Vagina (tissue), 2 donors: ENCODE results near the gene COA4. TPM values are rescaled to one million over a fixed set of nuclear protein-coding genes. Genes with fewer than 3 reads are reported as not detected.

ENCODE experiments used
- DNase-seq, 2 donors: peaks; one replicate each; pipeline ENCODE4 v3.0.0-alpha.2; 2017; ENCODE audit errors: extremely low spot score in 2 of 2
- H3K27ac ChIP-seq: fragments of 200-600 bp; sonication (generic); one replicate; pipeline ENCODE4 v1.5.1; 2019
- H3K27me3 ChIP-seq: fragments of 200-600 bp; sonication (generic); one replicate; pipeline ENCODE4 v1.5.1; 2019
- H3K36me3 ChIP-seq, 2 donors: fragments of 200-600 bp; sonication (generic); one replicate each; pipeline ENCODE4 v1.5.1; 2017 to 2019
- H3K4me1 ChIP-seq: fragments of 200-600 bp; sonication (generic); one replicate; pipeline ENCODE4 v1.5.1; 2019
- H3K4me3 ChIP-seq, 2 donors: fragments of 200-600 bp; sonication (generic); 1 replicate in 1 of 2; 2 replicates in 1 of 2; pipeline ENCODE4 v1.5.1; 2016 to 2019
- H3K9me3 ChIP-seq: fragments of 200-600 bp; sonication (generic); one replicate; pipeline ENCODE4 v1.5.1; 2019
- CTCF ChIP-seq, 3 experiments: fragments of 450-650 bp in 2 of 3; fragments of 200-600 bp in 1 of 3; sonication (generic) in 1 of 3; IDR thresholded peaks; one replicate each; pipeline ENCODE4 v1.5.1; 2017 to 2019; ENCODE audit warnings: antibody characterized with exemption in 3 of 3, mild to moderate bottlenecking in 2 of 3, moderate library complexity in 2 of 3
- POLR2A ChIP-seq, 2 donors: fragments of 450-650 bp; IDR thresholded peaks; one replicate each; pipeline ENCODE4 v1.6.1; 2017; ENCODE audit warnings: antibody characterized with exemption in 2 of 2, mild to moderate bottlenecking in 2 of 2, moderate library complexity in 2 of 2
- POLR2AphosphoS5 ChIP-seq, 2 donors: sonication (generic); formaldehyde crosslinking; IDR thresholded peaks; one replicate each; pipeline ENCODE4 v1.9.0; 2017; ENCODE audit warnings: antibody characterized with exemption in 2 of 2, mild to moderate bottlenecking in 2 of 2, low read depth in 1 of 2; ENCODE audit not compliant: insufficient read depth in 1 of 2
- intact Hi-C: fragments of 100-400 bp; cut with DNase I; formaldehyde crosslinking; loops from one replicate; pipeline ENCODE4 v1.15.1; 2023
- total RNA-seq: library from RNA; depleted of rRNA; stranded (reverse); fragments of >200 nt; gene quantifications from one replicate; pipeline ENCODE4 v1.2.3, GENCODE V29; 2016

COA4 gene
- total RNA-seq, result 53.3 TPM

- Histone ChIP-seq H3K27ac (peak within 1 kb of the TSS; percentile 75), H3K9me3 (no peaks in the 10 kb centered on the region), H3K36me3 (peaks cover 0 to 17% of the 10 kb centered on the region in 2 donors), H3K27me3 (no peaks in the 10 kb centered on the region), H3K4me1 (peaks cover 31% of the 10 kb centered on the region), H3K4me3 (peak within 1 kb of the TSS; percentile 75 to 83)
- intact Hi-C loops, result no loop called here
- TF ChIP-seq CTCF (IDR thresholded peaks at IDR 0.05) (no peak), POLR2AphosphoS5 (IDR thresholded peaks at IDR 0.05; ENCODE audit: insufficient read depth in 1 of 2, low read depth in 1 of 2) (peak; percentile 92 to 96)
- DNase-seq, result peak in 1 of 2 donors; percentile 94
Measured at GRCh38 chr11:73876424-73877310, at the start of gene COA4, which contains the start of gene PAAF1. Gene COA4 (minus strand): TSS chr11:73876846. CDS start chr11:73873378, 3,468 bp downstream. Gene PAAF1 (plus strand): TSS chr11:73876999. CDS start chr11:73877022, 23 bp downstream.

- H3K27me3 ChIP-seq, result no peaks in the 10 kb centered on the region
- no peak for TF ChIP-seq POLR2A (IDR thresholded peaks at IDR 0.05)
- no peak for TF ChIP-seq CTCF (IDR thresholded peaks at IDR 0.05)
- no peak for TF ChIP-seq POLR2AphosphoS5 (IDR thresholded peaks at IDR 0.05; ENCODE audit: insufficient read depth in 1 of 2, low read depth in 1 of 2)
- no peaks in the 10 kb centered on the region for H3K9me3 ChIP-seq
- peaks cover 0 to 49% of the 10 kb centered on the region in 2 donors for H3K36me3 ChIP-seq
- H3K27ac ChIP-seq, result no peak overlapping the region
- H3K4me1 ChIP-seq, result no peaks in the 10 kb centered on the region
- no peak for DNase-seq
- intact Hi-C loops, result no loop called here
- H3K4me3 ChIP-seq, result no peak overlapping the region
Measured at GRCh38 chr11:73921180-73921579, 44.5 kb upstream of the COA4 start.

- no peaks in the 10 kb centered on the region for H3K4me1 ChIP-seq
- no peak overlapping the region for H3K27ac ChIP-seq
- H3K27me3 ChIP-seq, result no peaks in the 10 kb centered on the region
- no peak for DNase-seq
- H3K9me3 ChIP-seq, result no peaks in the 10 kb centered on the region
- H3K36me3 ChIP-seq, result peaks cover 0 to 55% of the 10 kb centered on the region in 2 donors
- TF ChIP-seq POLR2AphosphoS5 (IDR thresholded peaks at IDR 0.05; ENCODE audit: insufficient read depth in 1 of 2, low read depth in 1 of 2), result no peak
- TF ChIP-seq CTCF (IDR thresholded peaks at IDR 0.05), result no peak
- no peak for TF ChIP-seq POLR2A (IDR thresholded peaks at IDR 0.05)
- H3K4me3 ChIP-seq, result no peak overlapping the region
- intact Hi-C loops, result no loop called here
Measured at GRCh38 chr11:73916435-73916834, 39.8 kb upstream of the COA4 start.

GRCh38 chr11:73914284-73914683, 37.6 kb upstream of the COA4 start:
- Histone ChIP-seq H3K36me3 (peaks cover 0 to 57% of the 10 kb centered on the region in 2 donors), H3K27me3 (no peaks in the 10 kb centered on the region), H3K9me3 (no peaks in the 10 kb centered on the region), H3K4me3 (no peak overlapping the region), H3K27ac (no peak overlapping the region), H3K4me1 (no peaks in the 10 kb centered on the region)
- no peak for DNase-seq
- TF ChIP-seq POLR2A (IDR thresholded peaks at IDR 0.05) (no peak), POLR2AphosphoS5 (IDR thresholded peaks at IDR 0.05; ENCODE audit: insufficient read depth in 1 of 2, low read depth in 1 of 2) (no peak), CTCF (IDR thresholded peaks at IDR 0.05) (no peak)
- intact Hi-C loops, result no loop called here

GRCh38 chr11:73913472-73913871, 36.8 kb upstream of the COA4 start:
- Histone ChIP-seq H3K36me3 (peaks cover 0 to 53% of the 10 kb centered on the region in 2 donors), H3K9me3 (no peaks in the 10 kb centered on the region), H3K27ac (no peak overlapping the region), H3K4me3 (no peak overlapping the region), H3K4me1 (no peaks in the 10 kb centered on the region), H3K27me3 (no peaks in the 10 kb centered on the region)
- DNase-seq, result no peak
- intact Hi-C loops, result no loop called here
- no peak for TF ChIP-seq POLR2AphosphoS5 (IDR thresholded peaks at IDR 0.05; ENCODE audit: insufficient read depth in 1 of 2, low read depth in 1 of 2)
- no peak for TF ChIP-seq POLR2A (IDR thresholded peaks at IDR 0.05)
- TF ChIP-seq CTCF (IDR thresholded peaks at IDR 0.05), result no peak
